B cell (primary cell): ENCODE data around the gene CLOCK. TPM values are rescaled to one million over a fixed set of nuclear protein-coding genes. Genes with fewer than 3 reads are reported as not detected.

Source experiments
- ATAC-seq: fragments of 200-7000 bp; cut with Tn5 transposase; one replicate; pipeline ENCODE4 v1.10.0; 2021; ENCODE audit warnings: low read depth, mild to moderate bottlenecking, moderate number of reproducible peaks, moderate library complexity
- CTCF ChIA-PET: fragments of 350-600 bp; sonication (Branson Sonifier 250); formaldehyde crosslinking; loops from one replicate; lab custom pipeline; 2021; ENCODE audit warnings: antibody characterized with exemption, inconsistent platforms; lab: Charles Lee
- POLR2A ChIA-PET: fragments of 350-600 bp; sonication (Branson Sonifier 250); formaldehyde crosslinking; loops from one replicate; lab custom pipeline; 2021; ENCODE audit warnings: antibody characterized with exemption; lab: Charles Lee
- DNase-seq: peaks from one replicate; pipeline ENCODE4 v3.0.0; 2013
- H2AFZ ChIP-seq: 2 replicates; pipeline ENCODE4 v1.6.1; 2012; ENCODE audit warnings: mild to moderate bottlenecking, low read depth, low read length; ENCODE audit not compliant: insufficient read depth, poor library complexity, severe bottlenecking
- H3K27ac ChIP-seq, 2 donors: 1 replicate in 1 of 2; 2 replicates in 1 of 2; pipeline ENCODE4 v1.5.1; 2012 to 2013; ENCODE audit warnings: low read length in 2 of 2, mild to moderate bottlenecking in 2 of 2, moderate library complexity in 1 of 2
- H3K27me3 ChIP-seq, 4 experiments: fragments of 200-600 bp in 1 of 4; sonication (generic) in 1 of 4; replicated peaks in 1 of 4; 1 replicate in 2 of 4; 2 replicates in 2 of 4; pipeline versions ENCODE4 v1.6.1 to v1.7.0; 2013 to 2016; ENCODE audit warnings: low read length in 3 of 4, mild to moderate bottlenecking in 2 of 4, mixed read lengths in 1 of 4, moderate library complexity in 1 of 4; ENCODE audit not compliant: insufficient read depth in 4 of 4, control insufficient read depth in 3 of 4; ENCODE audit errors: control extremely low read depth in 1 of 4
- H3K36me3 ChIP-seq, 2 experiments: replicated peaks in 1 of 2; 1 replicate in 1 of 2; 2 replicates in 1 of 2; pipeline versions ENCODE4 v1.6.1 to v1.7.1; 2013; ENCODE audit warnings: low read length in 1 of 2; ENCODE audit not compliant: insufficient read depth in 2 of 2, control insufficient read depth in 1 of 2; ENCODE audit errors: control extremely low read depth in 1 of 2, extremely low read depth in 1 of 2
- H3K4me1 ChIP-seq, 2 donors: fragments of 200-600 bp in 1 of 2; sonication (generic) in 1 of 2; 1 replicate in 1 of 2; 2 replicates in 1 of 2; pipeline versions ENCODE4 v1.5.1 to v1.6.1; 2013 to 2017; ENCODE audit warnings: low read length in 2 of 2; ENCODE audit not compliant: control insufficient read depth in 2 of 2, insufficient read depth in 2 of 2
- H3K4me2 ChIP-seq: replicated peaks from 2 replicates; pipeline ENCODE3; 2012; ENCODE audit warnings: mild to moderate bottlenecking, low read depth, low read length; ENCODE audit not compliant: poor library complexity, severe bottlenecking
- H3K4me3 ChIP-seq, 5 experiments: fragments of 200-600 bp in 1 of 5; sonication (generic) in 1 of 5; 1 replicate in 3 of 5; 2 replicates in 2 of 5; pipeline versions ENCODE4 v1.5.1 to v1.7.0; 2011 to 2016; ENCODE audit warnings: low read length in 4 of 5, mild to moderate bottlenecking in 4 of 5, low read depth in 2 of 5, control low read depth in 1 of 5, moderate library complexity in 1 of 5; ENCODE audit not compliant: insufficient read depth in 1 of 5; ENCODE audit errors: control extremely low read depth in 1 of 5, extremely low read depth in 1 of 5
- H3K79me2 ChIP-seq: fragments of 200-600 bp; sonication (generic); one replicate; pipeline ENCODE4 v1.6.0; 2016; ENCODE audit warnings: low read length; ENCODE audit not compliant: control insufficient read depth, insufficient read depth
- H3K9ac ChIP-seq: fragments of 200-600 bp; sonication (generic); 2 replicates; pipeline ENCODE4 v1.6.1; 2017; ENCODE audit warnings: mild to moderate bottlenecking, low read length, moderate library complexity
- H3K9me3 ChIP-seq, 3 donors: one replicate each; pipeline versions ENCODE4 v1.6.1 to v1.7.1; 2013; ENCODE audit warnings: low read length in 2 of 3; ENCODE audit not compliant: control insufficient read depth in 2 of 3, insufficient read depth in 1 of 3; ENCODE audit errors: control extremely low read depth in 1 of 3
- H4K20me1 ChIP-seq: 2 replicates; pipeline ENCODE4 v1.6.0; 2012; ENCODE audit warnings: mild to moderate bottlenecking, low read length; ENCODE audit not compliant: insufficient read depth, control insufficient read depth, poor library complexity, severe bottlenecking
- H3K27ac Mint-ChIP-seq: one replicate; pipeline ENCODE4 v1.8.0; 2021; ENCODE audit warnings: mixed read lengths
- H3K27me3 Mint-ChIP-seq: one replicate; pipeline ENCODE4 v1.8.0; 2021; ENCODE audit warnings: mixed read lengths
- H3K4me1 Mint-ChIP-seq: one replicate; pipeline ENCODE4 v1.8.0; 2021; ENCODE audit warnings: mixed read lengths
- H3K4me3 Mint-ChIP-seq: one replicate; pipeline ENCODE4 v1.8.0; 2021; ENCODE audit warnings: mixed read lengths
- H3K9me3 Mint-ChIP-seq: one replicate; pipeline ENCODE4 v1.8.0; 2022; ENCODE audit warnings: mixed read lengths; ENCODE audit not compliant: insufficient read depth
- EZH2 ChIP-seq: IDR thresholded peaks from 2 replicates; pipeline ENCODE4 v1.6.1; 2012; ENCODE audit warnings: borderline replicate concordance, low read depth, mild to moderate bottlenecking, moderate library complexity, low read length; ENCODE audit not compliant: insufficient read depth, poor library complexity, severe bottlenecking
- WGBS: methylation state at CpG from one replicate; pipeline ENCODE4 v1.1.5; 2013; ENCODE audit warnings: missing lambda C conversion rate; ENCODE audit not compliant: insufficient coverage; 5-methylcytosine and 5-hydroxymethylcytosine counted together
- intact Hi-C: fragments of 100-400 bp; cut with micrococcal nuclease; formaldehyde crosslinking; loops from one replicate; pipeline ENCODE4 v1.10.0; 2022
- polyA plus RNA-seq: library from polyadenylated mRNA; depleted of rRNA; stranded (reverse); fragments of >200 nt; gene quantifications from 2 replicates; pipeline ENCODE4 v1.2.3, GENCODE V29; 2012
- total RNA-seq, 2 donors: library from RNA; stranded (reverse); fragments of 120-200 nt in 1 of 2; gene quantifications; 1 replicate in 1 of 2; 2 replicates in 1 of 2; pipeline versions ENCODE4 v1.2.3 to v1.2.4, GENCODE V29; 2013 to 2022
- TF ChIP-seq, protein P1 (sequence below): fragments of 200-600 bp; IDR thresholded peaks from one replicate; pipeline ENCODE4 v1.8.0; 2022; ENCODE audit warnings: antibody characterized with exemption, mild to moderate bottlenecking

CLOCK gene
- total and polyA plus RNA-seq, 2 donors (not counting 1 experiment from before 2014, with no cell fraction given), result 2.8 to 14.2 TPM

DNA sequence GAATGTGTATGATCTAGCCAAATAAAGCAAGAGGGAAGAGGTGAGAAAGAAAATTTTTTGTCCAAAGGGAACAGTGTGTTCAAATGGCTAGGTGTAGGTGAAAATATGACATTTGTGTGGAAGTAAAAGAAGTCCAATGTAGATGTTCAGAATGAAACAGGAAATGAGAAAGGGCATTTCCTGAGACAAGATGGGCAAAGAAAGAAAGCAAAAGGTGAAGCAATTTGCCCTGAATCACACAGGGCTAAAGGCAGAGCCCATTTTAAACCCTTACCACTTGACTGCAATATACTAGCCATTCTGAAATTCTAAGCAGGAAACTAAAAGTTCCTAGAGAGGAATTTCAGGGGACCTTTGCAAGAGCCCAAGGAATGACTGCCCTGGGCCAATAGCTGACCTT, 36.0 kb downstream of the CLOCK start:
- no peak overlapping the region for H3K27ac Mint-ChIP-seq
- H3K79me2 ChIP-seq, result no peaks in the 10 kb centered on the region
- no peak overlapping the region for H2AFZ ChIP-seq
- CTCF ChIA-PET, result no interaction called here
- peaks cover 4 to 10% of the 10 kb centered on the region in 2 donors for H3K4me1 ChIP-seq
- no peak overlapping the region for H3K4me2 ChIP-seq
- H3K9me3 Mint-ChIP-seq, result peaks cover 2% of the 10 kb centered on the region
- no peak overlapping the region for H3K4me3 Mint-ChIP-seq
- no peaks in the 10 kb centered on the region for H3K9me3 ChIP-seq
- peaks cover 4 to 9% of the 10 kb centered on the region in 2 experiments for H3K36me3 ChIP-seq
- no peak for DNase-seq
- H3K27ac ChIP-seq, result no peak overlapping the region
- TF ChIP-seq EZH2, result no peak
- TF ChIP-seq, protein P1, sequence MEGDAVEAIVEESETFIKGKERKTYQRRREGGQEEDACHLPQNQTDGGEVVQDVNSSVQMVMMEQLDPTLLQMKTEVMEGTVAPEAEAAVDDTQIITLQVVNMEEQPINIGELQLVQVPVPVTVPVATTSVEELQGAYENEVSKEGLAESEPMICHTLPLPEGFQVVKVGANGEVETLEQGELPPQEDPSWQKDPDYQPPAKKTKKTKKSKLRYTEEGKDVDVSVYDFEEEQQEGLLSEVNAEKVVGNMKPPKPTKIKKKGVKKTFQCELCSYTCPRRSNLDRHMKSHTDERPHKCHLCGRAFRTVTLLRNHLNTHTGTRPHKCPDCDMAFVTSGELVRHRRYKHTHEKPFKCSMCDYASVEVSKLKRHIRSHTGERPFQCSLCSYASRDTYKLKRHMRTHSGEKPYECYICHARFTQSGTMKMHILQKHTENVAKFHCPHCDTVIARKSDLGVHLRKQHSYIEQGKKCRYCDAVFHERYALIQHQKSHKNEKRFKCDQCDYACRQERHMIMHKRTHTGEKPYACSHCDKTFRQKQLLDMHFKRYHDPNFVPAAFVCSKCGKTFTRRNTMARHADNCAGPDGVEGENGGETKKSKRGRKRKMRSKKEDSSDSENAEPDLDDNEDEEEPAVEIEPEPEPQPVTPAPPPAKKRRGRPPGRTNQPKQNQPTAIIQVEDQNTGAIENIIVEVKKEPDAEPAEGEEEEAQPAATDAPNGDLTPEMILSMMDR, result no peak
- no peak overlapping the region for H3K9ac ChIP-seq
- H3K4me3 ChIP-seq, result no peak overlapping the region
- no peaks in the 10 kb centered on the region for H3K27me3 ChIP-seq
- POLR2A ChIA-PET, result no interaction called here
- ATAC-seq, result no peak
- H3K4me1 Mint-ChIP-seq, result peaks cover 17% of the 10 kb centered on the region
- intact Hi-C loops, result no loop called here
- no peaks in the 10 kb centered on the region for H4K20me1 ChIP-seq
- H3K27me3 Mint-ChIP-seq, result no peaks in the 10 kb centered on the region

DNA sequence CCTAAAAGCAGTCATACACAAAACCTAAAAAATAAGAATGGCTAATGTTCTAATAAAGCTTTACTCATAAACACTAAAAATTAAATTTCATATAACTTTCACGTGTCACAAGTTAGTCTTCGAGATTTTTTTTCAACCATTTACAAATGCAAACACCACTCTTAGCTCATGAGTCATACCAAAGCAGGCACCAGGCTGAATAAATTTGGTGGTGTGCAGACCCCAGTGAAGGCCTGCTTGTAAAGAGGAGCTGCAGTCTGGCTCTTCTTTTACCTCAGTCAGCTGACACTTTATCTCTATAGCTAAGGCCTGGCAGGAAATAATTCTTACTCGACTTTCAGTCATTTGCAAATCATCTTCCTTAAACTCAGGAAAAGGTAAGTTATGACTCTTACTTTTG, 37.4 kb downstream of the CLOCK start:
- Histone ChIP-seq H2AFZ (no peak overlapping the region), H3K4me2 (no peak overlapping the region), H3K36me3 (peaks cover 4 to 9% of the 10 kb centered on the region in 2 experiments), H3K9me3 (no peaks in the 10 kb centered on the region), H3K79me2 (no peaks in the 10 kb centered on the region), H3K9ac (no peak overlapping the region), H3K27ac (no peak overlapping the region), H3K4me3 (no peak overlapping the region), H3K27me3 (no peaks in the 10 kb centered on the region), H4K20me1 (no peaks in the 10 kb centered on the region), H3K4me1 (peaks cover 4 to 10% of the 10 kb centered on the region in 2 donors)
- Mint-ChIP-seq H3K4me1 (peaks cover 17% of the 10 kb centered on the region), H3K4me3 (no peak overlapping the region), H3K27me3 (no peaks in the 10 kb centered on the region), H3K27ac (no peak overlapping the region), H3K9me3 (peaks cover 2% of the 10 kb centered on the region)
- ChIA-PET POLR2A (no interaction called here), CTCF (interaction anchor here (0.6 kb wide), 1 partner anchor 361 kb away, joined by 3 read pairs; no protein-coding TSS in a partner anchor)
- no peak for ATAC-seq
- TF ChIP-seq EZH2, result no peak
- TF ChIP-seq, protein P1, result no peak
- intact Hi-C loops, result no loop called here
- DNase-seq, result no peak
- no CpG with 5 or more reads among the region's 3 CpGs for WGBS
